Stimulated activated CD4-positive, alpha-beta T cell treated with anti-CD3 and anti-CD28 coated beads, Interleukin-15, amount 100 ng/mL, for 24 hours (primary cell): ENCODE data around the gene TMPRSS6.
A peak's percentile ranks its signal among the peaks of the same experiment; 100 is the strongest.

Source experiments
- DNase-seq: peaks from one replicate; pipeline ENCODE4 v3.0.0-alpha.2; 2020

TMPRSS6 gene

GRCh38 chr22:37063431-37064420, 45.8 kb downstream of the TMPRSS6 start:
- DNase-seq: no peak

DNA sequence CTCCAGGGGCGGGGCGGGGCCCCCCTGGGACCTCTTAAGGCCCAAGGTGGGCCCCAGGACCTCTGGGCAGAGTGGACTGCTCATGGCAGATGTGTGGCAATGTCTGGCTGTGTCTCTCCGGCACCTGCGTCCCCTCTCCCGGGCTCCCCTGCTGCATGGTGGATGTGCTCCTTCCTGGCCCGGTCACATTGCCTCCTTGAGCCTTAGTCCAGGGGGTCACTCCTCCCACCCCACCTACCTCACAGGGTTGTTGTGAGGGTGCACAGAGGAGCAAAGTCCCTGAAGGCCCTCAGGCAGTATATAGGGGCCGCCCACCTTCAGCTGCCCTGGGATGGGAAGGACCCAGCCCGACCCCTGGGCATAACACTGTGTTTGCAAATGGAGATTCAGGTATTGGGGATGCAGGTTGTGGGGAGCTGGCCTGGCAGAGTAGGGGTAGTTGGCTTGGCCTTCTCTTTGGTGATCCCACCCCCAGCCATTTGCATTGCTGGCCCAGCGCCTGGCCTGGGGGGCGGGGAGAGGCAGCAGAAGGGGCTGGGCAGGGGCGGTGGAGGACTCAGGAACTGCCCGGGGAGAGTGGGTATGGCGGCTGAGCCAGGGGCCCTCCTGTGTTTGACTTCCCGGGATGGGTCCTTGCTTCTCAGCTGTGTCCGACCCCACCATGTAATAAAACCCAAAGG, 46.7 kb downstream of the TMPRSS6 start:
- DNase-seq: no peak

DNA sequence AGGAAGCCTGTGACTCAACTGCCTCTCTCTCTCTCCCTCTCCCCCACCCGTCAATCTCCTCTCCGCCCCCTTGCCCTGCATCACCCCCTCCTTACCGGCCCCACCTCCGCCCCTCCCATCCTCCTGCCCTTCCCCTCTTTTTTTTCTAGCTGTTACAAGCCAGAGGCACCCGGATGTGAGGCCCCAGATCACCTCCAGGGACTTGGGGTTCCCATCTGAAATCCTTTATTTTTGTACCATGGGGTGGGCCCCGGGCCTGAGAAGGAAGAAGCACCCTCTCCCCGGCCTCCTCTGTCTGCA, 47.2 kb downstream of the TMPRSS6 start:
- DNase-seq: peak; percentile 27

GRCh38 chr22:37061611-37062375, 47.7 kb downstream of the TMPRSS6 start:
- no peak for DNase-seq

GRCh38 chr22:37060801-37061610, 48.5 kb downstream of the TMPRSS6 start:
- DNase-seq: peak; percentile 79

DNA sequence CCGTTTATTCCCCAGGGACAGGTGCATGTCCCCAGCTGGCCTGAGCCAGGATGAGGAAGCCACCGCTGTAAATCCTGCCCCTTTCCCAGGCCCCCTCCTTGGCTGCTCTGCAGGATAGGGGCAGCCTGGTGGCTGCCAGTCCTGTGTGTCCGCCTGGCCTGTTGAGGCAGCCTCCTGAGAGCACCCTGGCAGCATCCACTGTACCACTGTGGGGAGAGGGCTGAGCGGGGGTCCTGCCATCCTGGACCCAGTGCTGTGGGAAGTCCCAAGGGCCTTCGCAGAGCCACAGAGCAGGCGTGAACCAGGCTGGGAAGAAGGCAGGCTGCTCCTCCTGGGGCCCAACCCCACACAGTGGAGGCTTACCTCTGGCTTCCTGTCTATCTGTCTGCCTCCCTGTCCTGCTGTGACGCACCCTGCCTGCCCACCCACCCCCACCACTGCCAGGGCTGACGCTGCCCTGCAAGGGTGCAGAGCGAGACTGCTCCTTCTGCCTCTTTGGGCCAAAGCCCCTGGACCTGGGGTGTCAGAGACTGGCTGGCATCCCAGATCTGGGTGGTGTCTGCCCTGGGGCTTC, 49.5 kb downstream of the TMPRSS6 start:
- peak; percentile 30 for DNase-seq

GRCh38 chr22:37058917-37059701, 50.4 kb downstream of the TMPRSS6 start:
- DNase-seq: no peak

DNA sequence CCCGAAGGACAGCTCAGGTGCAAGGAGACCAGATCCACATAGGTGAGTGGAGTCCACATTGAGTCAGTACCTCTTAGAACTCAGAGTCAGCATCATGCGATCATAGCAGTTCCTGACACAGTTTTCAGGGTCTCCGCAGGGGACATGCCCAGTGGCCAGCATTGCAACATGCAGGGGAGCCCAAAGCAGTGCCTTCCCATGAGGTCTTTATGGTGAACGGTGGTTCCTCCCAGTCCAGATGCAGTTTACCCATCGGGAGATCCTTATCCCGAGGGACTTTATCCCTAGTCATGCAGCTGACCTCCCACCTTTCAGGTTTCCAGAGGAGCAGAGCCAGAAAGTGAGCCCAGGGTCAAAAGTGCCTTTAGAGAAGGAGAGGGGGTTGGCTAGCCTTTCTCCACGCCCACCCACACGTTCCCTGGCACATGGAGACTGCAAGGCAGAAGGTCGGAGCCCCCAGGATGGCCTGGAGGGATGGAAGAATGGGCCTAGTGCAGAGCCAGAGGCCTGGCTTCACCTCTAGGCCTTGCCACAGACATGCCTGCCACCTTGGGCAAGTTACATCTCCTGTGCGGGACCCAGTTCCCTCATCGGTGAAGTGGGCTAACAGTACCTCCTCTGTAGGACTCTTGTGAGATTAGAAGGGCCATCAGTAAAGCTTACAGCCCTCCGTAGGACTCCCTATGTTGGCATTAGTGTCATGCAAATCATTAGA, 51.6 kb downstream of the TMPRSS6 start:
- DNase-seq: no peak

GRCh38 chr22:37057226-37057625, 52.3 kb downstream of the TMPRSS6 start:
- DNase-seq: no peak

DNA sequence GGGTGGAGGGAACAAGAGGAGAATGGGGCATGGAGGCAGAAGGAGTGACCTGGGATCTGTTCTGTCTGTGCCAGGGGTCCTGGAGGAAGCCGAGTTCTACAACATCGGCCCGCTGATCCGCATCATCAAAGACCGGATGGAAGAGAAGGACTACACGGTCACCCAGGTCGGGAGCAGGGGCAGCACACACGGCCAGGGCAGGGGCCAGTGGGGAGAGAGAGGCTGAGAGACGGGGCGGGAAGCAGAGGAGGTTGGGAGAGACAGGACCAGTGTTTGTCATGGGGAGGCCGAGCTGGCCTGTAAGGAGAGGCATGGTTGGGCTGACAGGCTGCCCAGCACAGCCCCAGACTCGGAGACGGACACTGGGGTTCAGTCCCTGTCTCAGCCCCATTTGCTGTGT, 53.3 kb downstream of the TMPRSS6 start:
- no peak for DNase-seq

DNA sequence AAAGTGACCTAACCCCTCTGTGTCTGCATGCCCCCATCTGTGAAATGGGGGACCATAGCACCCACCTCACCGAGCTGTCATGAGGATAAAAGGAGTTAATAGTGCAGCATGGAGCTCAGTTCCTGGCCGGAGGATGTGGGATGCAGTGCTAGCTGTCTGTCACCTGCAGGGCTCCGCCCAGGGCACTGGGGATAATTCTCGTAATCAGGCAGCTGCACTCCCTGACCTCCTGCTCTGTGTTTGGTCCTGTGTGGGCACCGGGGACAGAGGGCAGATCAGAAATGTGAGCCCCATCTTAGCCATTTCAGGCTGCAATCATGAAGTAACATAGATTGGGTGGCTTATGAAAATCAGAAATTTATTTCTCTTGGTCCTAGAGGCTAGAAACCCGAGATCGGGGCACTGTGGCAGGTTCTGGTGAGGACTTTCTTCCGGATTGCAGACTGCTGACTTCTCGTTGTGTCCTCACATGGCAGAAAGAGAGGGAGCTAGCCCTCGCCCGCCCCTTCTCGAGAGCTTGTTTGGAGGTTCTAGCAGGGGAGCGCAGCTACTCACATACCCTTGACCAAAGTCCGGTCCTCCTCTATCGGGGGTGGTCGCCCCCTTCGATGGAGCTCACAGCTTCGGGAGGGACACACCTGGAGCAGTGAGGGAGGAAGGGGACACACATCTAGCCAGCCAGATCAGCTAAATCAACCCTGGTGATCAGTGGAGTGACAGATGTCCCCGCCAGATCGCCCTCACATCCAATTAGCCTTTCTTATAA, 54.7 kb downstream of the TMPRSS6 start:
- no peak for DNase-seq

- DNase-seq: no peak
Measured at GRCh38 chr22:37054056-37054395, 55.5 kb downstream of the TMPRSS6 start.

DNA sequence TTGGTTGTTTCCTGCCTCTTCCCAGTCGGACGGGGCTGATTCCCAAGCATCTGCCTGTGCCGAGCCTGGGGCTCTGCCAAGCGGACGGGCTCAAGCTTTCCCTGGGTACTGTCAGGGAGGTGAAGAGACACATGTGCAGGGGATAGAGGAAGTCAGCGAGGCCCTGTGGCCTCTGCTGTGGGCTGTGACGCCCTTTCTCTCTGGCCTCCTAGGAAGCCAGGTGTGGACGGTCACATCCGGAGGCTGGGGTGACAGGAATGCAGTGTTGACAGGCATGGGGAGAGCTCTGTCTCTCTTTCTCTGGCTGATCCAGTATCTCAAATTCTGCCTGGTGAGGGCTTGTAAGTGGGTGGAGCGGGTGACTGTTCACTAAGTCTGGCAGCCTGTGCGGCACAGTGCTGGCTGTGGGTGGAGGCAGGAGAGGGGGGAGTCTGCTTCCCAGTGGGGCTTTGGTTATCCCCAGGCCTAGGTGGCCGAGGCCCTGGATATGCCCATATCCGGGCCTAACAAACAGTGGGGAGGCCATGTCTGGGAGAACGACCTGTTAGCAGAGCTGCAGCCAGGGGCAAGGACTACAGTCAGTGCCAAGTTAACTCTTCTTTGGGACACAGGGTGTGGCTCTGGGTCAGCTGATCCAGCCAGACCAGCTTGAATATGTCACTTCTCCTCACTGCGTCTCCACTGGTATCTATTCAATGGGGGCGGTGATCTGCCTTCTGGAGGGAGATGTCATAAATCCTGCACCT, 56.0 kb downstream of the TMPRSS6 start:
- no peak for DNase-seq

GRCh38 chr22:37052386-37053309, 56.9 kb downstream of the TMPRSS6 start:
- no peak for DNase-seq

GRCh38 chr22:37051391-37052385, 57.8 kb downstream of the TMPRSS6 start, which contains the start of gene KCTD17:
Gene KCTD17, plus strand, starts transcription at chr22:37051742. Its CDS starts 19 bp downstream, at chr22:37051761.
- DNase-seq: peak; percentile 89

- DNase-seq: no peak
Measured at GRCh38 chr22:37050913-37051312, 58.6 kb downstream of the TMPRSS6 start.

DNA sequence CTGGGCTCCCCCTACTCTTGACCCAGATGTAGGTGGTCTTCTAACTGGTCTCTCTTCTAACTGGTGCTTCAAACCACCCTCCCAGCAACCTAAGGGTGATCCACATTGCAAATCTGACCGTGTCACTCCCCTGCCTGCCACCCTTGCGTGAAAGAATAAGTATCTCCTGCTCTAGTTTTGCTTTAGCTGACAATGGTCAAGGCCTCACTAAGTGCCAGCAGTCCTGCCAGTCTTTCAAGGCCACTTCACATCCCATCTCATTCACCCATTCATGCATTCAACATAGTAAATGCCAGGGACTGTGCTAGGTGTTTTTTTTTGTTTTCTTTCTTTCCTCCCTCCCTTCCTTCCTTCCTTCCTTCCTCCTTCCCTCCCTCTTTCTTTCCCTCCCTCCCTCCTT, 60.3 kb downstream of the TMPRSS6 start:
- no peak for DNase-seq
